SK-N-SH (cell line): Measurements from ENCODE around the gene CHD2. TPM values are rescaled to one million over a fixed set of nuclear protein-coding genes. Genes with fewer than 3 reads are reported as not detected.

Source experiments
- CTCF ChIA-PET: fragments of 300-600, 350-600 bp; formaldehyde crosslinking; extraction: SDS; loops from one replicate; lab custom pipeline; 2021; lab: Yijun Ruan, JAX
- POLR2A ChIA-PET: fragments of 350-600 bp; sonication (Branson Sonifier 250); formaldehyde crosslinking; extraction: SDS; loops from one replicate; lab custom pipeline; 2020; ENCODE audit warnings: antibody characterized with exemption, inconsistent platforms; lab: Yijun Ruan, JAX
- DNase-seq: peaks from one replicate; pipeline ENCODE4 v3.0.0; 2012
- H2AFZ ChIP-seq: fragments of 200-600 bp; sonication (generic); 2 replicates; pipeline ENCODE4 v1.8.1; 2016; ENCODE audit warnings: antibody characterized with exemption, mild to moderate bottlenecking, low read depth
- H3F3A ChIP-seq: fragments of 200-600 bp; sonication (generic); replicated peaks from 2 replicates; pipeline ENCODE3; 2016; ENCODE audit warnings: antibody characterized with exemption, mild to moderate bottlenecking; ENCODE audit not compliant: insufficient read depth
- H3K27ac ChIP-seq, 2 experiments: fragments of 200-500 bp in 1 of 2; fragments of 200-600 bp in 1 of 2; sonication (Bioruptor generic) in 1 of 2; sonication (generic), shearing (Covaris generic) in 1 of 2; 2 replicates each; pipeline versions ENCODE4 v1.5.1 to v1.6.1; 2014 to 2016; ENCODE audit warnings: low read depth in 2 of 2, inconsistent platforms in 1 of 2, low read length in 1 of 2, mild to moderate bottlenecking in 1 of 2, mixed read lengths in 1 of 2
- H3K27me3 ChIP-seq: fragments of 200-600 bp; sonication (generic), shearing (Covaris generic); 2 replicates; pipeline ENCODE4 v1.6.1; 2016; ENCODE audit warnings: mixed run types; ENCODE audit not compliant: insufficient read depth
- H3K36me3 ChIP-seq, 2 experiments: fragments of 200-500 bp in 1 of 2; fragments of 200-600 bp in 1 of 2; sonication (Bioruptor generic) in 1 of 2; sonication (generic) in 1 of 2; replicated peaks in 1 of 2; 2 replicates each; pipeline versions ENCODE3 to v1.5.1; 2014 to 2016; ENCODE audit warnings: low read length in 1 of 2, mild to moderate bottlenecking in 1 of 2; ENCODE audit not compliant: insufficient read depth in 2 of 2, control insufficient read depth in 1 of 2
- H3K4me1 ChIP-seq, 2 experiments: fragments of 200-500 bp in 1 of 2; fragments of 200-600 bp in 1 of 2; sonication (Bioruptor generic) in 1 of 2; sonication (generic), shearing (Covaris generic) in 1 of 2; 2 replicates each; pipeline versions ENCODE4 v1.5.1 to v1.6.1; 2014 to 2016; ENCODE audit warnings: low read depth in 1 of 2, low read length in 1 of 2, mixed run types in 1 of 2; ENCODE audit not compliant: insufficient read depth in 2 of 2, control insufficient read depth in 1 of 2
- H3K4me2 ChIP-seq: fragments of 200-600 bp; sonication (generic), shearing (Covaris generic); 2 replicates; pipeline ENCODE4 v1.6.1; 2017; ENCODE audit warnings: mixed run types
- H3K4me3 ChIP-seq, 2 experiments: fragments of 200-500 bp in 1 of 2; fragments of 200-600 bp in 1 of 2; sonication (Bioruptor generic) in 1 of 2; sonication (generic), shearing (Covaris generic) in 1 of 2; 2 replicates each; pipeline versions ENCODE4 v1.5.1 to v1.8.1; 2014 to 2016; ENCODE audit warnings: low read depth in 2 of 2, inconsistent platforms in 1 of 2, low read length in 1 of 2, mild to moderate bottlenecking in 1 of 2, mixed read lengths in 1 of 2, moderate library complexity in 1 of 2
- H3K79me2 ChIP-seq: fragments of 200-600 bp; sonication (generic); 2 replicates; pipeline ENCODE4 v1.8.1; 2017; ENCODE audit warnings: mild to moderate bottlenecking; ENCODE audit not compliant: insufficient read depth
- H3K9ac ChIP-seq: fragments of 200-600 bp; sonication (generic); 2 replicates; pipeline ENCODE4 v1.6.1; 2017; ENCODE audit warnings: mixed run types
- H3K9me2 ChIP-seq: fragments of 200-600 bp; sonication (generic); 2 replicates; pipeline ENCODE4 v1.6.1; 2017; ENCODE audit warnings: mixed run types
- H3K9me3 ChIP-seq: fragments of 200-600 bp; sonication (generic); 2 replicates; pipeline ENCODE4 v1.6.1; 2017; ENCODE audit warnings: mixed run types, mild to moderate bottlenecking, moderate library complexity
- H4K20me1 ChIP-seq: fragments of 200-600 bp; sonication (generic); 2 replicates; pipeline ENCODE4 v1.6.1; 2017; ENCODE audit warnings: mild to moderate bottlenecking, mixed run types; ENCODE audit not compliant: insufficient read depth
- CHD2 ChIP-seq: fragments of 150-350 bp; IDR thresholded peaks from 2 replicates; pipeline ENCODE4 v1.6.1; 2018; ENCODE audit warnings: low read length; ENCODE audit not compliant: partially characterized antibody
- ELF1 ChIP-seq: IDR thresholded peaks from 2 replicates; pipeline ENCODE4 v1.4.0; 2012
- IRF3 ChIP-seq: fragments of 150-350 bp; IDR thresholded peaks from 2 replicates; pipeline ENCODE4 v1.6.1; 2016; ENCODE audit warnings: mild to moderate bottlenecking, low read depth, low read length
- MEF2A ChIP-seq: IDR thresholded peaks from 2 replicates; pipeline ENCODE4 v1.4.0; 2012; ENCODE audit warnings: low read depth, borderline replicate concordance
- SIN3A ChIP-seq: IDR thresholded peaks from 2 replicates; pipeline ENCODE4 v1.6.1; 2012; ENCODE audit warnings: low read depth, mild to moderate bottlenecking, low read length, moderate library complexity, borderline replicate concordance
- SMC3 ChIP-seq: IDR thresholded peaks from 2 replicates; pipeline ENCODE4 v1.6.1; 2012; ENCODE audit warnings: low read depth, low read length, improper control_type of control experiment
- TEAD4 ChIP-seq: IDR thresholded peaks from 2 replicates; pipeline ENCODE4 v1.4.0; 2012; ENCODE audit warnings: mild to moderate bottlenecking, borderline replicate concordance; ENCODE audit not compliant: insufficient read depth
- USF1 ChIP-seq: IDR thresholded peaks from 2 replicates; pipeline ENCODE4 v1.4.0; 2012; ENCODE audit warnings: low read depth, borderline replicate concordance
- USF2 ChIP-seq: fragments of 150-350 bp; IDR thresholded peaks from 2 replicates; pipeline ENCODE4 v1.6.1; 2017; ENCODE audit warnings: antibody characterized with exemption, low read length, low read depth, borderline replicate concordance
- YY1 ChIP-seq: IDR thresholded peaks from 2 replicates; pipeline ENCODE4 v1.4.0; 2012; ENCODE audit warnings: low read depth, mild to moderate bottlenecking
- WGBS: methylation state at CpG from one replicate; pipeline ENCODE4 v1.1.6; 2017; ENCODE audit warnings: low lambda C conversion rate; 5-methylcytosine and 5-hydroxymethylcytosine counted together
- polyA plus RNA-seq, 3 experiments: library from polyadenylated mRNA; depleted of rRNA; stranded (reverse); fragments of >200 nt; gene quantifications; 2 replicates each; pipeline ENCODE4 v1.2.3, GENCODE V29; 2012
- TF ChIP-seq, protein P1 (sequence below): IDR thresholded peaks from 2 replicates; pipeline ENCODE4; 2012

CHD2 gene
- polyA plus RNA-seq, 1 of the 3 experiments (the other 2 are of a cell fraction), result 25.3 TPM

DNA sequence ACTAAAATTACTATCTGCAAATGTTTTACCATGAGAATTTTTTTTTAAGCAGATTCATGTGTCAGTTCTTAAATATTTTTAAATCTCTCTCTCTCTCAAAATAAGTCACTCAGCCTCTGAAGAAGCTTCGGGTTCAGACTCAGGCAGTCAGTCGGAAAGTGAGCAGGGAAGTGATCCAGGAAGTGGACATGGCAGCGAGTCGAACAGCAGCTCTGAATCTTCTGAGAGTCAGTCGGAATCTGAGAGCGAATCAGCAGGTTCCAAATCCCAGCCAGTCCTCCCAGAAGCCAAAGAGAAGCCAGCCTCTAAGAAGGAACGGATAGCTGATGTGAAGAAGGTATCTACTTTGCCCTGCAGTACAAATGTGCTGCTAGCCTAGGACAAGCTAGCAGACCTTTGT lies 24.1 kb downstream of the CHD2 start:
- 96% methylated on average over 7 of the region's 7 CpGs for WGBS
- peaks cover 68 to 72% of the 10 kb centered on the region in 2 experiments for H3K36me3 ChIP-seq

GRCh38 chr15:92925454-92925853 lies 25.3 kb downstream of the CHD2 start:
- 100% methylated on average over 2 of the region's 2 CpGs for WGBS
- no peak overlapping the region for H3K4me2 ChIP-seq
- H2AFZ ChIP-seq, result no peak overlapping the region
- H3K27me3 ChIP-seq, result no peaks in the 10 kb centered on the region
- no peak overlapping the region for H3K9ac ChIP-seq
- DNase-seq, result no peak
- POLR2A ChIA-PET, result no interaction called here
- H3K4me1 ChIP-seq, result peaks cover 9 to 34% of the 10 kb centered on the region in 2 experiments; a peak in 3 of 4 replicates
- no peaks in the 10 kb centered on the region for H3K9me3 ChIP-seq
- peaks cover 12% of the 10 kb centered on the region for H4K20me1 ChIP-seq
- TF ChIP-seq USF2 (no peak), TEAD4 (no peak), MEF2A (no peak)
- TF ChIP-seq, all 33 proteins: peak for 0
- H3K36me3 ChIP-seq, result peaks cover 74 to 82% of the 10 kb centered on the region in 2 experiments
- no peaks in the 10 kb centered on the region for H3K9me2 ChIP-seq
- CTCF ChIA-PET, result interaction anchor here (1.1 to 4.0 kb wide), 5 partner anchors 11 to 128 kb away, joined by 4 to 20 read pairs (median 6); no protein-coding TSS in a partner anchor
- H3K27ac ChIP-seq, result no peak overlapping the region
- H3F3A ChIP-seq, result peaks cover 41% of the 10 kb centered on the region
- H3K4me3 ChIP-seq, result no peak overlapping the region
- H3K79me2 ChIP-seq, result peaks cover 97% of the 10 kb centered on the region

More for the DNA sequence above, 24.1 kb downstream of the CHD2 start:
- H3K4me1 ChIP-seq, result peaks cover 9 to 26% of the 10 kb centered on the region in 2 experiments; a peak in 3 of 4 replicates
- CTCF ChIA-PET, result interaction anchor here (1.0 to 4.0 kb wide), 3 partner anchors 12 to 126 kb away, joined by 3 to 20 read pairs (median 4); no protein-coding TSS in a partner anchor
- H3K4me3 ChIP-seq, result no peak overlapping the region
- no peak overlapping the region for H3K27ac ChIP-seq
- no peaks in the 10 kb centered on the region for H3K9me3 ChIP-seq
- H4K20me1 ChIP-seq, result peaks cover 5% of the 10 kb centered on the region; the same call in 1 of the 2 replicates
- peaks cover 100% of the 10 kb centered on the region for H3K79me2 ChIP-seq
- H3K9ac ChIP-seq, result no peak overlapping the region
- no peak for DNase-seq
- H3K9me2 ChIP-seq, result no peaks in the 10 kb centered on the region
- no peak overlapping the region for H2AFZ ChIP-seq
- TF ChIP-seq USF1 (no peak), CHD2 (no peak), MEF2A (no peak), ELF1 (no peak), SMC3 (no peak), IRF3 (no peak), SIN3A (no peak), YY1 (no peak), USF2 (no peak)
- TF ChIP-seq, protein P1, sequence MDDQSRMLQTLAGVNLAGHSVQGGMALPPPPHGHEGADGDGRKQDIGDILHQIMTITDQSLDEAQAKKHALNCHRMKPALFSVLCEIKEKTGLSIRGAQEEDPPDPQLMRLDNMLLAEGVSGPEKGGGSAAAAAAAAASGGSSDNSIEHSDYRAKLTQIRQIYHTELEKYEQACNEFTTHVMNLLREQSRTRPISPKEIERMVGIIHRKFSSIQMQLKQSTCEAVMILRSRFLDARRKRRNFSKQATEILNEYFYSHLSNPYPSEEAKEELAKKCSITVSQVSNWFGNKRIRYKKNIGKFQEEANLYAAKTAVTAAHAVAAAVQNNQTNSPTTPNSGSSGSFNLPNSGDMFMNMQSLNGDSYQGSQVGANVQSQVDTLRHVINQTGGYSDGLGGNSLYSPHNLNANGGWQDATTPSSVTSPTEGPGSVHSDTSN, result no peak
- TF ChIP-seq, all 33 proteins: peak for 0
- Histone ChIP-seq H3K27me3 (no peaks in the 10 kb centered on the region), H3F3A (peaks cover 29% of the 10 kb centered on the region), H3K4me2 (no peak overlapping the region)
- POLR2A ChIA-PET, result no interaction called here
